K562 (cell line): Measurements from ENCODE around the gene CD37. TPM values are rescaled to one million over a fixed set of nuclear protein-coding genes. Genes with fewer than 3 reads are reported as not detected.
A peak's percentile ranks its signal among the peaks of the same experiment; 100 is the strongest.

ENCODE experiments used
- ATAC-seq: fragments of 200-7000 bp; cut with Tn5 transposase; 3 replicates; pipeline ENCODE4 v1.9.1; 2020; ENCODE audit warnings: moderate library complexity
- BruUV-seq: library from RNA; stranded (reverse); fragments of 400-500 nt; replicated peaks from 2 replicates; lab custom pipeline; 2021; lab: Mats Ljungman, UMichigan
- CTCF ChIA-PET: fragments of 300-600 bp; formaldehyde crosslinking; extraction: SDS; loops from one replicate; lab custom pipeline; 2021; ENCODE audit warnings: low intra/inter-chr PET ratio; lab: Yijun Ruan, JAX
- POLR2A ChIA-PET: fragments of 300-600, 350-650 bp; sonication (Branson Sonifier 250); formaldehyde crosslinking; extraction: SDS; loops from one replicate; lab custom pipeline; 2021; ENCODE audit warnings: antibody characterized with exemption, inconsistent platforms; lab: Yijun Ruan, JAX
- DNase-seq, 4 experiments: peaks; one replicate each; pipeline versions ENCODE4 v3.0.0 to v3.0.0-alpha.2; 2011 to 2018; ENCODE audit warnings: low spot score in 3 of 4, mixed read lengths in 3 of 4; ENCODE audit errors: extremely low read depth in 1 of 4
- FAIRE-seq: peaks from 2 replicates; lab custom pipeline; 2011; peaks lifted over from hg19 to GRCh38; lab: Jason Lieb, UNC
- H2AFZ ChIP-seq: 2 replicates; pipeline ENCODE4 v1.6.0; 2011; ENCODE audit warnings: low read depth, low read length, control low read depth, inconsistent platforms
- H3K27ac ChIP-seq: fragments of 200-600 bp; 3 replicates; pipeline ENCODE4 v1.8.0; 2011; ENCODE audit warnings: low read depth, mild to moderate bottlenecking, control low read depth, inconsistent platforms, low read length, moderate library complexity, mixed read lengths; ENCODE audit errors: extremely low read depth
- H3K27me3 ChIP-seq, 2 experiments: fragments of 300-600 bp in 1 of 2; 2 replicates in 1 of 2; 3 replicates in 1 of 2; pipeline versions ENCODE4 v1.6.0 to v1.8.0; 2011; ENCODE audit warnings: inconsistent platforms in 2 of 2, low read length in 2 of 2, mild to moderate bottlenecking in 1 of 2, mixed read lengths in 1 of 2, moderate library complexity in 1 of 2; ENCODE audit not compliant: control insufficient read depth in 2 of 2, insufficient read depth in 2 of 2
- H3K36me3 ChIP-seq: fragments of 300-600 bp; 3 replicates; pipeline ENCODE4 v1.8.0; 2011; ENCODE audit warnings: mild to moderate bottlenecking, low read length, inconsistent platforms; ENCODE audit not compliant: control insufficient read depth, insufficient read depth
- H3K4me1 ChIP-seq, 2 experiments: fragments of 200-600 bp in 1 of 2; replicated peaks in 1 of 2; 2 replicates in 1 of 2; 3 replicates in 1 of 2; pipeline versions ENCODE4 v1.5.1 to v1.8.0; 2011; ENCODE audit warnings: inconsistent platforms in 2 of 2, low read length in 2 of 2, mild to moderate bottlenecking in 1 of 2, mixed read lengths in 1 of 2, moderate library complexity in 1 of 2; ENCODE audit not compliant: control insufficient read depth in 2 of 2, insufficient read depth in 2 of 2
- H3K4me2 ChIP-seq: 2 replicates; pipeline ENCODE4 v1.6.1; 2011; ENCODE audit warnings: low read length, control low read depth, inconsistent platforms, mixed read lengths; ENCODE audit not compliant: insufficient read depth
- H3K4me3 ChIP-seq: fragments of 200-600 bp; sonication (generic), shearing (Covaris generic); 2 replicates; pipeline ENCODE4 v1.5.1; 2016; ENCODE audit warnings: control low read depth, inconsistent platforms
- H3K79me2 ChIP-seq: fragments of 200-600 bp; 3 replicates; pipeline ENCODE4 v1.8.0; 2011; ENCODE audit warnings: low read length, inconsistent platforms; ENCODE audit not compliant: control insufficient read depth, insufficient read depth
- H3K9ac ChIP-seq, 2 experiments: 2 replicates each; pipeline versions ENCODE4 v1.6.0 to v1.6.1; 2011; ENCODE audit warnings: low read depth in 2 of 2, low read length in 2 of 2, control low read depth in 1 of 2, inconsistent platforms in 1 of 2, mild to moderate bottlenecking in 1 of 2, mixed read lengths in 1 of 2; ENCODE audit not compliant: insufficient read depth in 1 of 2
- H3K9me1 ChIP-seq: one replicate; pipeline ENCODE4 v1.6.0; 2011; ENCODE audit warnings: inconsistent platforms, mild to moderate bottlenecking, low read length, moderate library complexity; ENCODE audit not compliant: control insufficient read depth, insufficient read depth
- H3K9me3 ChIP-seq: replicated peaks from 2 replicates; pipeline ENCODE4 v1.5.1; 2011; ENCODE audit warnings: low read depth, low read length, inconsistent platforms; ENCODE audit not compliant: control insufficient read depth, insufficient read depth
- H4K20me1 ChIP-seq: replicated peaks from 2 replicates; pipeline ENCODE4 v1.6.1; 2011; ENCODE audit warnings: low read length, inconsistent platforms, mixed read lengths; ENCODE audit not compliant: control insufficient read depth, insufficient read depth
- CREB3 ChIP-seq: fragments of 450-650 bp; conservative IDR thresholded peaks from 2 replicates; pipeline ENCODE4 v1.6.1; 2016; ENCODE audit warnings: missing genetic modification characterization, low read depth, mild to moderate bottlenecking, missing compliant biosample characterization, moderate library complexity
- FOXA3 ChIP-seq, 2 experiments: fragments of 450-650 bp in 1 of 2; sonication (generic) in 1 of 2; formaldehyde crosslinking; IDR thresholded peaks in 1 of 2; conservative IDR thresholded peaks in 1 of 2; 2 replicates each; pipeline versions ENCODE4 v1.4.0 to v1.8.0; 2020 to 2022; ENCODE audit warnings: mild to moderate bottlenecking in 2 of 2, missing genetic modification reagents in 1 of 2
- GTF2A2 ChIP-seq: IDR thresholded peaks from 2 replicates; pipeline ENCODE4 v1.6.1; 2016; ENCODE audit warnings: mild to moderate bottlenecking, missing genetic modification characterization, missing compliant biosample characterization
- MAFG ChIP-seq: fragments of 450-650 bp; conservative IDR thresholded peaks from 2 replicates; pipeline ENCODE4 v1.6.1; 2016; ENCODE audit warnings: missing genetic modification characterization, missing compliant biosample characterization
- MTA2 ChIP-seq: fragments of 450-650 bp; IDR thresholded peaks from 2 replicates; pipeline ENCODE4 v1.6.1; 2016; ENCODE audit warnings: low read depth
- RFX1 ChIP-seq: fragments of 450-650 bp; IDR thresholded peaks from 2 replicates; pipeline ENCODE4 v1.6.1; 2016; ENCODE audit warnings: mild to moderate bottlenecking, moderate library complexity
- SMARCB1 ChIP-seq: IDR thresholded peaks from 2 replicates; pipeline ENCODE4 v1.6.1; 2011; ENCODE audit warnings: improper control_type of control experiment, low read depth; ENCODE audit not compliant: insufficient read length
- STAT6 ChIP-seq: sonication (generic); formaldehyde crosslinking; IDR thresholded peaks from 2 replicates; pipeline ENCODE4 v1.8.1; 2023; ENCODE audit warnings: mild to moderate bottlenecking, missing genetic modification reagents
- WHSC1 ChIP-seq: IDR thresholded peaks from one replicate; pipeline ENCODE4 v1.6.1; 2012; ENCODE audit warnings: low read length, control low read depth, inconsistent platforms
- ZNF140 ChIP-seq: fragments of 250-450 bp; sonication (Bioruptor Pico); IDR thresholded peaks from 2 replicates; pipeline ENCODE4 v1.8.0; 2021; ENCODE audit warnings: moderate library complexity, mild to moderate bottlenecking, inconsistent platforms
- ZNF444 ChIP-seq: fragments of 250-450 bp; sonication (Bioruptor Pico); IDR thresholded peaks from 2 replicates; pipeline ENCODE4 v1.4.0; 2020; ENCODE audit warnings: mild to moderate bottlenecking, moderate library complexity
- WGBS: fragments of 100-300 bp; shearing (Covaris generic); methylation state at CpG from one replicate; pipeline ENCODE4 v1.1.6; 2016; ENCODE audit warnings: low coverage, mixed read lengths; ENCODE audit not compliant: insufficient coverage; ENCODE audit errors: missing lambda C conversion rate; 5-methylcytosine and 5-hydroxymethylcytosine counted together
- in situ Hi-C: fragments of 300-500 bp; cut with MboI; formaldehyde crosslinking; loops from 4 replicates; pipeline ENCODE4 v1.15.0; 2018; ENCODE audit warnings: inconsistent platforms, mixed read lengths
- intact Hi-C: fragments of 100-400 bp; cut with micrococcal nuclease; formaldehyde crosslinking; loops from 2 replicates; pipeline ENCODE4 v1.14.2; 2022
- polyA plus RNA-seq, 8 experiments: library from polyadenylated mRNA; depleted of rRNA in 4 of 8; stranded (reverse) in 5 of 8; unstranded in 3 of 8; fragments of >200 nt; fragmentation: Nextera tagmentation in 2 of 8; fragmentation: Illumina TruSeq in 1 of 8; extraction: Ambion mirVana in 2 of 8; extraction: Trizol in 1 of 8; gene quantifications; 2 replicates each; pipeline versions ENCODE4 v1.2.1 to v1.2.3, GENCODE V29; 2011 to 2014; ENCODE audit warnings: inconsistent platforms in 1 of 8, missing spikeins in 1 of 8
- total RNA-seq, 7 experiments: library from RNA; depleted of rRNA in 6 of 7; stranded (reverse); fragments of >200 nt in 6 of 7; fragmentation: Illumina TruSeq in 2 of 7; extraction: Trizol in 2 of 7; gene quantifications; 2 replicates each; pipeline versions ENCODE4 v1.2.1 to v1.2.3, GENCODE V29; 2011 to 2021; ENCODE audit warnings: low replicate concordance in 1 of 7

Gene CD37
- total and polyA plus RNA-seq, 9 of the 15 experiments (the other 6 are each of a cell fraction or from before 2014, with no cell fraction given): 2.5 to 19.0 (median 7.4) TPM

GRCh38 chr19:49344505-49345423 is 9.6 kb downstream of the CD37 start:
- POLR2A ChIA-PET: interaction anchor here (0.6 kb wide), 1 partner anchor 16 kb away, joined by 3 read pairs; no protein-coding TSS in a partner anchor
- H3K27ac ChIP-seq: no peak overlapping the region
- CTCF ChIA-PET: no interaction called here

More at GRCh38 chr19:49344505-49345423, 9.6 kb downstream of the CD37 start:
- ATAC-seq: no peak
- no peak overlapping the region for H3K4me3 ChIP-seq
- H3K9me1 ChIP-seq: no peaks in the 10 kb centered on the region
- no peak overlapping the region for H3K9ac ChIP-seq
- DNase-seq: no peak
- whole genome bisulfite sequencing: 68% methylated on average over 11 of the region's 11 CpGs
- no peak for TF ChIP-seq ZNF140 (CRISPR knock-in tag)
- TF ChIP-seq WHSC1: no peak
- no peak for TF ChIP-seq MAFG (tag)
- TF ChIP-seq ZNF444 (CRISPR knock-in tag): no peak
- no peak for TF ChIP-seq CREB3 (tag)
- TF ChIP-seq FOXA3 (CRISPR knock-in tag; conservative IDR thresholded peaks at IDR 0.05 in 1 of 2, IDR thresholded peaks at IDR 0.05 in 1 of 2): 0 out of 4 replicates have a peak, but pooled peaks of 1 of the 2 experiments have one; percentile 20
- no peak for TF ChIP-seq GTF2A2 (tag)
- no peak for TF ChIP-seq MTA2
- TF ChIP-seq SMARCB1: no peak
- TF ChIP-seq STAT6 (CRISPR knock-in tag): no peak
- TF ChIP-seq RFX1: peak; percentile 77
- peaks cover 7 to 12% of the 10 kb centered on the region in 2 experiments; a peak in 4 of 5 replicates for H3K4me1 ChIP-seq
- BruUV-seq: no TSS peak
- no peaks in the 10 kb centered on the region for H4K20me1 ChIP-seq
- in situ Hi-C loops (no loop called here), intact Hi-C loops (no loop called here)
- H3K4me2 ChIP-seq: no peak overlapping the region
- H2AFZ ChIP-seq: no peak overlapping the region
- H3K9me3 ChIP-seq: no peaks in the 10 kb centered on the region
- no peak for FAIRE-seq
- no peaks in the 10 kb centered on the region for H3K79me2 ChIP-seq
- peaks cover 48% of the 10 kb centered on the region; the same call in 2 of the 3 replicates for H3K36me3 ChIP-seq
- H3K27me3 ChIP-seq: no peaks in the 10 kb centered on the region
